ENCODE measurements around the gene AEBP2. TPM values are rescaled to one million over a fixed set of nuclear protein-coding genes. Genes with fewer than 3 reads are reported as not detected.

Gene AEBP2
- total and polyA plus RNA-seq, 2 of the 13 experiments (the other 11 are each of a cell fraction or from before 2014, with no cell fraction given) = 9.2 to 17.9 TPM

DNA sequence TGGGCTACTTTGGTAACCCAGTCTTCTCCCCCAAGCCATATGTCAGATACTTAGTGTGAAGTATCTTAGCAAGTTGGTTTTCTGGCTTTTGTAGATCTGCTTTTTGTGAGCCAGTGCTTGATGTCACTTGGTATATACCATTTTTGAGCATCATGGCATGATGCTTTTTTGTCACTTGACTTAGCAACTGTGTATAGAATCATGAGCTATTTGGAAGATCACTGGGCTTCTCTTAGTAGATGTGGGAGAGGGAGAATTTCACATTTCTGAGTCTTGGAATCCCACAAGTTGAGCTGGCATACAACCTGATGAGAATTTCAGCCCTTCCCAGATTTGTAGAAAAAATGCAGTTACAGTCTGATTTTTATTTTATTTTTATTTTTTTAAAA is 24.9 kb downstream of the AEBP2 start:
- TF ChIP-seq KDM3A (CRISPR knock-in tag; IDR thresholded peaks at IDR 0.05; ENCODE audit: low read depth) = no peak
- TF ChIP-seq MTERF4 (CRISPR knock-in tag; IDR thresholded peaks at IDR 0.05) = no peak
- intact Hi-C loops (cut with micrococcal nuclease; ENCODE audit: unreplicated experiment) (no loop called here), in situ Hi-C loops (cut with HindIII; ENCODE audit: extremely low pct_ligation_motif_present, low pct_unique_long_range_greater_than_20kb) (no loop called here)
- Histone ChIP-seq H4K20me1 (ENCODE audit: insufficient read depth, low read length) (0 out of 2 replicates have a peak, but pooled peaks cover 3% of the 10 kb centered on the region), H3K4me1 (ENCODE audit: insufficient read depth, low read length) (no peaks in the 10 kb centered on the region), H3K9ac (ENCODE audit: insufficient read depth, low read depth, low read length) (no peak overlapping the region), H3K79me2 (ENCODE audit: insufficient read depth, low read length) (peaks cover 29% of the 10 kb centered on the region), H2AFZ (ENCODE audit: low read length) (no peak overlapping the region), H3K4me3 (replicated peaks in 1 of 3; ENCODE audit: insufficient read depth in 1 of 3, low read depth in 2 of 3, low read length in 3 of 3) (no peak overlapping the region), H3K27me3 (ENCODE audit: control insufficient read depth in 1 of 2, insufficient read depth in 2 of 2, low read length in 2 of 2) (no peaks in the 10 kb centered on the region; a peak in 1 of 5 replicates), H3K4me2 (ENCODE audit: low read depth, low read length) (no peak overlapping the region), H3K27ac (ENCODE audit: extremely low read length, insufficient read depth, low read length) (no peak overlapping the region), H3K36me3 (replicated peaks in 1 of 2; ENCODE audit: control insufficient read depth in 1 of 2, insufficient read depth in 2 of 2, low read length in 2 of 2) (peaks cover 1 to 45% of the 10 kb centered on the region in 2 experiments), H3K9me3 (ENCODE audit: low read length) (no peaks in the 10 kb centered on the region)
- DNase-seq (ENCODE audit: low spot score) (no peak), ATAC-seq (no peak), FAIRE-seq (no peak)
- ChIA-PET CTCF (ENCODE audit: low intra/inter-chr PET ratio, low total read pairs) (no interaction called here), POLR2A (no interaction called here)
- BruUV-seq (replicated peaks) = no TSS peak

DNA sequence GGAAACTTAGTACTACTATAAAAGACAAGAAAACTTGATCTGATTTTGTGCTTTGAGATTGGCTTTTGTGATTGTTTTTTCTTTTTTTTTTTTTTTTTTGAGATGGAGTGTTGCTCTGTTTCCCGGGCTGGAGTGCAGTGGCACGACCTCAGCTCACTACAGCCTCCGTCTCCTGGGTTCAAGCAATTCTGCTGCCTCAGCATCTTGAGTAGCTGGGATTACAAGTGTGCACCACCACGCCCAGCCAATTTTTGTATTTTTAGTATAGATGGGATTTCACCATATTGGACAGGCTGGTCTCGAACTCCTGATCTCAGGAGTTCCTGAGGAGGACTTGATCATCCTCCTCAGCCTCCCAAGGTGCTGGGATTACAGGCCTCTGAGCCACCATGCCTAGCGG is 26.4 kb downstream of the AEBP2 start:
- POLR2A ChIA-PET = no interaction called here
- no peak for FAIRE-seq
- peak; percentile 57 to 75 for TF ChIP-seq MAFK (conservative IDR thresholded peaks at IDR 0.05 in 1 of 2, IDR thresholded peaks at IDR 0.05 in 1 of 2; ENCODE audit: low read length in 2 of 2)
- TF ChIP-seq ZNF607 (CRISPR knock-in tag; IDR thresholded peaks at IDR 0.05; ENCODE audit: borderline replicate concordance) = no peak
- TF ChIP-seq MAFF (IDR thresholded peaks at IDR 0.05; ENCODE audit: low read depth, low read length) = peak; percentile 26; the same call in 1 of the 2 replicates
- TF ChIP-seq, protein P1, sequence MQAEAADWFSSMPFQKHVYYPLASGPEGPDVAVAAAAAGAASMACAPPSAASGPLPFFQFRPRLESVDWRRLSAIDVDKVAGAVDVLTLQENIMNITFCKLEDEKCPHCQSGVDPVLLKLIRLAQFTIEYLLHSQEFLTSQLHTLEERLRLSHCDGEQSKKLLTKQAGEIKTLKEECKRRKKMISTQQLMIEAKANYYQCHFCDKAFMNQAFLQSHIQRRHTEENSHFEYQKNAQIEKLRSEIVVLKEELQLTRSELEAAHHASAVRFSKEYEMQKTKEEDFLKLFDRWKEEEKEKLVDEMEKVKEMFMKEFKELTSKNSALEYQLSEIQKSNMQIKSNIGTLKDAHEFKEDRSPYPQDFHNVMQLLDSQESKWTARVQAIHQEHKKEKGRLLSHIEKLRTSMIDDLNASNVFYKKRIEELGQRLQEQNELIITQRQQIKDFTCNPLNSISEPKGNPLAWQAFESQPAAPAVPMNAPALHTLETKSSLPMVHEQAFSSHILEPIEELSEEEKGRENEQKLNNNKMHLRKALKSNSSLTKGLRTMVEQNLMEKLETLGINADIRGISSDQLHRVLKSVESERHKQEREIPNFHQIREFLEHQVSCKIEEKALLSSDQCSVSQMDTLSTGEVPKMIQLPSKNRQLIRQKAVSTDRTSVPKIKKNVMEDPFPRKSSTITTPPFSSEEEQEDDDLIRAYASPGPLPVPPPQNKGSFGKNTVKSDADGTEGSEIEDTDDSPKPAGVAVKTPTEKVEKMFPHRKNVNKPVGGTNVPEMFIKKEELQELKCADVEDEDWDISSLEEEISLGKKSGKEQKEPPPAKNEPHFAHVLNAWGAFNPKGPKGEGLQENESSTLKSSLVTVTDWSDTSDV (CRISPR knock-in tag; IDR thresholded peaks at IDR 0.05) = no peak
- TF ChIP-seq REXO4 (CRISPR knock-in tag; IDR thresholded peaks at IDR 0.05; ENCODE audit: borderline replicate concordance) = no peak
- TF ChIP-seq HOXA7 (CRISPR knock-in tag; IDR thresholded peaks at IDR 0.05) = no peak
- CTCF ChIA-PET (ENCODE audit: low intra/inter-chr PET ratio, low total read pairs) = no interaction called here
- H3K79me2 ChIP-seq (ENCODE audit: insufficient read depth, low read length) = peaks cover 22% of the 10 kb centered on the region
- H4K20me1 ChIP-seq (ENCODE audit: insufficient read depth, low read length) = no peaks in the 10 kb centered on the region
- in situ Hi-C loops (cut with HindIII; ENCODE audit: extremely low pct_ligation_motif_present, low pct_unique_long_range_greater_than_20kb) = no loop called here
- H3K9ac ChIP-seq (ENCODE audit: insufficient read depth, low read depth, low read length) = no peak overlapping the region
- DNase-seq (ENCODE audit: low spot score) = no peak
- peaks cover 0 to 45% of the 10 kb centered on the region in 2 experiments for H3K36me3 ChIP-seq (replicated peaks in 1 of 2; ENCODE audit: control insufficient read depth in 1 of 2, insufficient read depth in 2 of 2, low read length in 2 of 2)
- H3K4me2 ChIP-seq (ENCODE audit: low read depth, low read length) = no peak overlapping the region
- no peak overlapping the region for H3K4me3 ChIP-seq (replicated peaks in 1 of 3; ENCODE audit: insufficient read depth in 1 of 3, low read depth in 2 of 3, low read length in 3 of 3)
- no peaks in the 10 kb centered on the region for H3K4me1 ChIP-seq (ENCODE audit: insufficient read depth, low read length)
- ATAC-seq = no peak
- H2AFZ ChIP-seq (ENCODE audit: low read length) = no peak overlapping the region
- no peak overlapping the region for H3K27ac ChIP-seq (ENCODE audit: extremely low read length, insufficient read depth, low read length)
- no peaks in the 10 kb centered on the region for H3K27me3 ChIP-seq (ENCODE audit: control insufficient read depth in 1 of 2, insufficient read depth in 2 of 2, low read length in 2 of 2)
- no TSS peak for BruUV-seq (replicated peaks)
- H3K9me3 ChIP-seq (ENCODE audit: low read length) = no peaks in the 10 kb centered on the region
- 98% methylated on average over 6 of the region's 6 CpGs for WGBS (ENCODE audit: low lambda C conversion rate)
- intact Hi-C loops (cut with micrococcal nuclease; ENCODE audit: unreplicated experiment) = no loop called here
